Measurements from ENCODE around the gene SNCB. TPM values are rescaled to one million over a fixed set of nuclear protein-coding genes. Genes with fewer than 3 reads are reported as not detected.

Gene SNCB
- total and polyA plus RNA-seq, 2 of the 8 experiments (the other 6 are each of a cell fraction or from before 2014, with no cell fraction given), result 4.2 to 5.9 TPM

DNA sequence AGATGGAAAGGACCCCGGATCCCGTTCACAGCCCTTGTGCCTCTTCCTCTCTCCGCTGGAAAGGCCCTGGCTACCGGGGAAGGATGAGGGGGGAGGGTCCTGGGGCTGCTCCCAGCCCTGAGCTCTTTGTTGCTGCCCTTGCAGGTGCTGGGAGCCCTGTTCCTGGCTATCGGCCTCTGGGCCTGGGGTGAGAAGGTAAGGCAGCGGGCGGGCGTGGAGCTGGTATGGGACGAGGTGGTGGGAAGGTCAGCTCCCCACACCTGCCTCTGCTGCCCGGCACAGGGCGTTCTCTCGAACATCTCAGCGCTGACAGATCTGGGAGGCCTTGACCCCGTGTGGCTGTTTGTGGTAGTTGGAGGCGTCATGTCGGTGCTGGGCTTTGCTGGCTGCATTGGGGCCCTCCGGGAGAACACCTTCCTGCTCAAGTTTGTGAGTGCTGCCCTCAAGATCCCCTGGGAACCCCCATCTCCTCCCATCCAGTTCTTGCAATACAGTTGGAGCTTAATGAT lies 21.2 kb upstream of the SNCB start:
- no peak overlapping the region for H3K56ac ChIP-seq (replicated peaks; ENCODE audit: insufficient read length, low read depth, low read length)
- peaks cover 3 to 10% of the 10 kb centered on the region in 2 experiments for H4K20me1 ChIP-seq (replicated peaks in 1 of 2; ENCODE audit: control insufficient read depth in 1 of 2, insufficient read depth in 2 of 2, low read length in 2 of 2)
- H3K27ac ChIP-seq (ENCODE audit: low read depth, low read length), result no peak overlapping the region
- H4K8ac ChIP-seq (ENCODE audit: extremely low read depth, insufficient read depth, low read length), result no peak overlapping the region
- no peak overlapping the region for H2BK5ac ChIP-seq (ENCODE audit: low read depth, low read length)
- no peak overlapping the region for H3K4me3 ChIP-seq (ENCODE audit: extremely low read depth in 1 of 4, insufficient read depth in 2 of 4, low read depth in 3 of 4, low read length in 4 of 4)
- no peak overlapping the region for H2BK120ac ChIP-seq (replicated peaks; ENCODE audit: low read depth, low read length)
- H3K36me3 ChIP-seq (ENCODE audit: control insufficient read depth in 2 of 4, insufficient read depth in 4 of 4, low read length in 3 of 4), result peaks cover 0 to 6% (median 2%) of the 10 kb centered on the region in 4 experiments; a peak in 3 of 8 replicates
- H3K23me2 ChIP-seq (ENCODE audit: low read depth, low read length), result peaks cover 7% of the 10 kb centered on the region; the same call in 1 of the 2 replicates
- no peak overlapping the region for H3K23ac ChIP-seq (ENCODE audit: insufficient read length)
- H3K4ac ChIP-seq (replicated peaks; ENCODE audit: insufficient read length, low read depth, low read length), result no peak overlapping the region
- H3K18ac ChIP-seq (ENCODE audit: extremely low read depth, low read length), result no peak overlapping the region
- H3K4me2 ChIP-seq (ENCODE audit: insufficient read depth in 1 of 2, low read depth in 2 of 2, low read length in 2 of 2), result no peak overlapping the region
- H2AFZ ChIP-seq (ENCODE audit: low read length), result no peak overlapping the region
- no peak overlapping the region for H2BK20ac ChIP-seq (ENCODE audit: low read length)
- no peak overlapping the region for H4K5ac ChIP-seq (ENCODE audit: insufficient read length, low read depth, low read length)
- H2BK12ac ChIP-seq (ENCODE audit: low read depth, low read length), result no peak overlapping the region
- POLR2A ChIA-PET (ENCODE audit: partially characterized antibody), result interaction anchor here (1.9 kb wide), 1 partner anchor 10 kb away, joined by 4 read pairs; no protein-coding TSS in a partner anchor
- CTCF ChIA-PET (ENCODE audit: partially characterized antibody), result interaction anchor here (1.0 to 35.1 kb wide), 10 partner anchors 9 to 420 kb away, joined by 3 to 859 read pairs (median 4); partner anchors contain the start of genes EIF4E1B and SNCB
- no peaks in the 10 kb centered on the region for H3K9me3 ChIP-seq (ENCODE audit: insufficient read depth in 2 of 2, low read depth in 1 of 2, low read length in 1 of 2)
- peaks cover 0 to 25% (median 15%) of the 10 kb centered on the region in 4 experiments; a peak in 6 of 7 replicates for H3K4me1 ChIP-seq (replicated peaks in 1 of 4; ENCODE audit: control insufficient read depth in 3 of 4, insufficient read depth in 4 of 4, low read length in 3 of 4)
- H3K27me3 ChIP-seq (replicated peaks in 1 of 4; ENCODE audit: control insufficient read depth in 3 of 4, extremely low read depth in 1 of 4, insufficient read depth in 3 of 4, low read length in 3 of 4), result no peaks in the 10 kb centered on the region; a peak in 1 of 7 replicates
- no peak overlapping the region for H4K91ac ChIP-seq (replicated peaks; ENCODE audit: insufficient read length, low read length)
- FAIRE-seq (no peak), DNase-seq (ENCODE audit: low read depth in 1 of 2, low spot score in 2 of 2) (no peak)
- no peak overlapping the region for H2AK5ac ChIP-seq (ENCODE audit: low read depth, low read length)
- H2BK15ac ChIP-seq (ENCODE audit: low read length), result no peak overlapping the region
- H3K79me2 ChIP-seq (ENCODE audit: control insufficient read depth in 1 of 2, insufficient read depth in 2 of 2, low read length in 2 of 2), result peaks cover 0 to 22% of the 10 kb centered on the region in 2 experiments; a peak in 1 of 4 replicates
- no peak for TF ChIP-seq TEAD4 (IDR thresholded peaks at IDR 0.05; ENCODE audit: low read depth, low read length)
- no peak for TF ChIP-seq TAF1 (IDR thresholded peaks at IDR 0.05; ENCODE audit: low read depth, low read length)
- TF ChIP-seq, protein P1, sequence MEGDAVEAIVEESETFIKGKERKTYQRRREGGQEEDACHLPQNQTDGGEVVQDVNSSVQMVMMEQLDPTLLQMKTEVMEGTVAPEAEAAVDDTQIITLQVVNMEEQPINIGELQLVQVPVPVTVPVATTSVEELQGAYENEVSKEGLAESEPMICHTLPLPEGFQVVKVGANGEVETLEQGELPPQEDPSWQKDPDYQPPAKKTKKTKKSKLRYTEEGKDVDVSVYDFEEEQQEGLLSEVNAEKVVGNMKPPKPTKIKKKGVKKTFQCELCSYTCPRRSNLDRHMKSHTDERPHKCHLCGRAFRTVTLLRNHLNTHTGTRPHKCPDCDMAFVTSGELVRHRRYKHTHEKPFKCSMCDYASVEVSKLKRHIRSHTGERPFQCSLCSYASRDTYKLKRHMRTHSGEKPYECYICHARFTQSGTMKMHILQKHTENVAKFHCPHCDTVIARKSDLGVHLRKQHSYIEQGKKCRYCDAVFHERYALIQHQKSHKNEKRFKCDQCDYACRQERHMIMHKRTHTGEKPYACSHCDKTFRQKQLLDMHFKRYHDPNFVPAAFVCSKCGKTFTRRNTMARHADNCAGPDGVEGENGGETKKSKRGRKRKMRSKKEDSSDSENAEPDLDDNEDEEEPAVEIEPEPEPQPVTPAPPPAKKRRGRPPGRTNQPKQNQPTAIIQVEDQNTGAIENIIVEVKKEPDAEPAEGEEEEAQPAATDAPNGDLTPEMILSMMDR (IDR thresholded peaks at IDR 0.05; ENCODE audit: control extremely low read depth in 1 of 3, insufficient read depth in 1 of 3, low read depth in 1 of 3, low read length in 3 of 3), result peak in 1 of 3 experiments; percentile 8; a peak in 1 of 4 replicates
- TF ChIP-seq SAP30 (IDR thresholded peaks at IDR 0.05; ENCODE audit: insufficient read depth, insufficient replicate concordance, low read length), result no peak
- 88% methylated on average over 17 of the region's 17 CpGs; no CpG with 5 or more reads in 1 of the 2 experiments for WGBS, 2 experiments (ENCODE audit: extremely low coverage in 1 of 2, insufficient coverage in 1 of 2, insufficient read length in 1 of 2, insufficient replicate concordance in 2 of 2, low coverage in 1 of 2, low lambda C conversion rate in 2 of 2, missing lambda C conversion rate in 1 of 2)
- peaks cover 16% of the 10 kb centered on the region for H3K79me1 ChIP-seq (ENCODE audit: low read depth, low read length)
- H3K14ac ChIP-seq (ENCODE audit: insufficient read length), result no peak overlapping the region
- no peak overlapping the region for H3K9ac ChIP-seq (replicated peaks in 1 of 4; ENCODE audit: extremely low read depth in 1 of 4, low read depth in 3 of 4, low read length in 3 of 4)
